ENCODE results near the gene RNF208. TPM values are rescaled to one million over a fixed set of nuclear protein-coding genes. Genes with fewer than 3 reads are reported as not detected.
A peak's percentile ranks its signal among the peaks of the same experiment; 100 is the strongest.

The RNF208 gene
- total RNA-seq, 1 donor from 2014 or later, result 4.3 TPM

- Histone ChIP-seq H3K9ac (ENCODE audit: low read length) (peak overlapping the region; percentile 43), H3K4me1 (ENCODE audit: insufficient read depth, low read length) (peaks cover 4% of the 10 kb centered on the region), H3K27ac (ENCODE audit: low read depth, low read length) (no peak overlapping the region), H3K36me3 (ENCODE audit: insufficient read depth, low read length) (peaks cover 15% of the 10 kb centered on the region), H3K9me3 (ENCODE audit: insufficient read depth, low read depth, low read length) (no peaks in the 10 kb centered on the region), H3K4me2 (ENCODE audit: low read length) (no peak overlapping the region), H3K4me3 (ENCODE audit: insufficient read depth, low read depth, low read length) (no peak overlapping the region), H2AFZ (ENCODE audit: low read depth, low read length) (no peak overlapping the region), H3K27me3 (ENCODE audit: insufficient read depth, low read length) (no peaks in the 10 kb centered on the region), H3K79me2 (ENCODE audit: insufficient read depth, low read length) (peaks cover 21% of the 10 kb centered on the region), H4K20me1 (ENCODE audit: insufficient read depth, low read length) (peaks cover 45% of the 10 kb centered on the region)
- DNase-seq (ENCODE audit: low read depth), result no peak
- TF ChIP-seq CTCF (IDR thresholded peaks at IDR 0.05; ENCODE audit: insufficient read depth, low read depth, low read length) (no peak), EZH2 (IDR thresholded peaks at IDR 0.05; ENCODE audit: insufficient read depth, low read length) (no peak)
- no peaks in the 10 kb centered on the region for H3K27me3 Mint-ChIP-seq (ENCODE audit: low read depth, unreplicated experiment)
- no peak for FAIRE-seq
- peaks cover 6% of the 10 kb centered on the region for H3K4me1 Mint-ChIP-seq (ENCODE audit: low read depth, unreplicated experiment)
- H3K27ac Mint-ChIP-seq (ENCODE audit: unreplicated experiment), result no peak overlapping the region
- H3K9me3 Mint-ChIP-seq (ENCODE audit: unreplicated experiment), result no peaks in the 10 kb centered on the region
- peaks cover 15% of the 10 kb centered on the region for H3K36me3 Mint-ChIP-seq (ENCODE audit: low read depth, unreplicated experiment)
- H3K4me3 Mint-ChIP-seq (ENCODE audit: unreplicated experiment), result no peak overlapping the region
These were observed 46.6 kb upstream of the RNF208 start for GRCh38 chr9:137268538-137269201.

- H3K36me3 Mint-ChIP-seq (ENCODE audit: low read depth, unreplicated experiment), result peaks cover 15% of the 10 kb centered on the region
- Histone ChIP-seq H3K27ac (ENCODE audit: low read depth, low read length) (no peak overlapping the region), H3K79me2 (ENCODE audit: insufficient read depth, low read length) (peaks cover 23% of the 10 kb centered on the region), H2AFZ (ENCODE audit: low read depth, low read length) (no peak overlapping the region), H3K9me3 (ENCODE audit: insufficient read depth, low read depth, low read length) (no peaks in the 10 kb centered on the region), H4K20me1 (ENCODE audit: insufficient read depth, low read length) (peaks cover 41% of the 10 kb centered on the region), H3K27me3 (ENCODE audit: insufficient read depth, low read length) (no peaks in the 10 kb centered on the region), H3K4me2 (ENCODE audit: low read length) (no peak overlapping the region), H3K9ac (ENCODE audit: low read length) (no peak overlapping the region), H3K36me3 (ENCODE audit: insufficient read depth, low read length) (peaks cover 15% of the 10 kb centered on the region), H3K4me1 (ENCODE audit: insufficient read depth, low read length) (peaks cover 4% of the 10 kb centered on the region), H3K4me3 (ENCODE audit: insufficient read depth, low read depth, low read length) (no peak overlapping the region)
- no peaks in the 10 kb centered on the region for H3K9me3 Mint-ChIP-seq (ENCODE audit: unreplicated experiment)
- FAIRE-seq (no peak), DNase-seq (ENCODE audit: low read depth) (no peak)
- H3K27me3 Mint-ChIP-seq (ENCODE audit: low read depth, unreplicated experiment), result no peaks in the 10 kb centered on the region
- H3K4me1 Mint-ChIP-seq (ENCODE audit: low read depth, unreplicated experiment), result peaks cover 6% of the 10 kb centered on the region
- TF ChIP-seq CTCF (IDR thresholded peaks at IDR 0.05; ENCODE audit: insufficient read depth, low read depth, low read length) (no peak), EZH2 (IDR thresholded peaks at IDR 0.05; ENCODE audit: insufficient read depth, low read length) (no peak)
- H3K27ac Mint-ChIP-seq (ENCODE audit: unreplicated experiment), result peak overlapping the region; percentile 7
- no peak overlapping the region for H3K4me3 Mint-ChIP-seq (ENCODE audit: unreplicated experiment)
These were observed 45.9 kb upstream of the RNF208 start for GRCh38 chr9:137267933-137268355.
